HG03095 (cell line): Measurements from ENCODE around the gene ZBTB32.
"Not testable (repeated sequence)": the region's sequence is repeated elsewhere in the genome, so short reads cannot be mapped to it uniquely, and the experiment has no call there.

ENCODE experiments used
- ATAC-seq: cut with Tn5 transposase; IDR thresholded peaks from one replicate; pipeline ENCODE4 v1.9.1; 2021; ENCODE audit warnings: moderate library complexity; ENCODE audit not compliant: unreplicated experiment

Gene ZBTB32

GRCh38 chr19:35720163-35720524 lies 15.8 kb downstream of the ZBTB32 start:
- no peak for ATAC-seq

- no peak for ATAC-seq
These were observed 16.3 kb downstream of the ZBTB32 start for GRCh38 chr19:35720648-35721047.

- ATAC-seq = no peak
These were observed 17.0 kb downstream of the ZBTB32 start for GRCh38 chr19:35721374-35721773.

- no peak for ATAC-seq
These were observed 18.1 kb downstream of the ZBTB32 start for GRCh38 chr19:35722461-35722860.

GRCh38 chr19:35722897-35723296 lies 18.5 kb downstream of the ZBTB32 start:
- ATAC-seq = no peak

GRCh38 chr19:35723671-35724070 lies 19.3 kb downstream of the ZBTB32 start:
- no peak for ATAC-seq

GRCh38 chr19:35724132-35724531 lies 19.8 kb downstream of the ZBTB32 start:
- not testable (repeated sequence) for ATAC-seq

GRCh38 chr19:35724560-35724959 lies 20.2 kb downstream of the ZBTB32 start:
- ATAC-seq = no peak

- ATAC-seq = no peak
These were observed 21.0 kb downstream of the ZBTB32 start for GRCh38 chr19:35725216-35725861.

GRCh38 chr19:35727053-35727955 lies 22.9 kb downstream of the ZBTB32 start:
- no peak for ATAC-seq

GRCh38 chr19:35727956-35728706 lies 23.8 kb downstream of the ZBTB32 start:
- no peak for ATAC-seq

- ATAC-seq = no peak
These were observed 24.7 kb downstream of the ZBTB32 start for GRCh38 chr19:35729021-35729420.

- ATAC-seq = no peak
These were observed 25.4 kb downstream of the ZBTB32 start for GRCh38 chr19:35729763-35730162.

- no peak for ATAC-seq
These were observed 26.0 kb downstream of the ZBTB32 start for GRCh38 chr19:35730326-35730725.

- no peak for ATAC-seq
These were observed 27.0 kb downstream of the ZBTB32 start for GRCh38 chr19:35731353-35731752.

GRCh38 chr19:35731779-35732405 lies 27.5 kb downstream of the ZBTB32 start:
- no peak for ATAC-seq

- ATAC-seq = no peak
These were observed 28.3 kb downstream of the ZBTB32 start for GRCh38 chr19:35732540-35733179.

- ATAC-seq = no peak
These were observed 29.1 kb downstream of the ZBTB32 start for GRCh38 chr19:35733180-35734125.

- ATAC-seq = no peak
These were observed 29.9 kb downstream of the ZBTB32 start for GRCh38 chr19:35734273-35734672.

GRCh38 chr19:35734889-35735288 lies 30.5 kb downstream of the ZBTB32 start:
- no peak for ATAC-seq
